NCI-H1694 (cell line): Measurements from ENCODE around the gene CASQ1.

Experiments
- DNase-seq: peaks from one replicate; lab custom pipeline; 2025; lab: John Stamatoyannopoulos, UW

Gene CASQ1

DNA sequence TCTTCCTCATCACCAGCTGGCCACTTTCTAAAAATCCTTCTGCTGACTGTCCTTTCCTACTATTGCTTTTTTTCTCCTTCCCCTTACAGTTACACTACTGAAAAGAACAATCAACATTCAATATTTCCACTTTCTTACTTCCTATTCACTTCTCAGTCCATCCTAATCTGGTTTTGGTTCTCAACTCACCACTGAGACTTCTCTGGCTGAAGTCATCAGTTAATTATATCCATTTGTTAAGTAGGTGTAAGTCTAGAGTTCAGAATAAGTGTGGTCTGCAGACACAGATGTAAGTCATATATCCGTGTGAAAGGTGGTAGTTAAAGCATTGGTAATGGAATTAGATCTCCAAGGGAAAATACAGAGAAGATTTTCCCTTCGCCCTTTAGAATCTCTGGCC, 36.2 kb downstream of the CASQ1 start:
- DNase-seq = no peak

DNA sequence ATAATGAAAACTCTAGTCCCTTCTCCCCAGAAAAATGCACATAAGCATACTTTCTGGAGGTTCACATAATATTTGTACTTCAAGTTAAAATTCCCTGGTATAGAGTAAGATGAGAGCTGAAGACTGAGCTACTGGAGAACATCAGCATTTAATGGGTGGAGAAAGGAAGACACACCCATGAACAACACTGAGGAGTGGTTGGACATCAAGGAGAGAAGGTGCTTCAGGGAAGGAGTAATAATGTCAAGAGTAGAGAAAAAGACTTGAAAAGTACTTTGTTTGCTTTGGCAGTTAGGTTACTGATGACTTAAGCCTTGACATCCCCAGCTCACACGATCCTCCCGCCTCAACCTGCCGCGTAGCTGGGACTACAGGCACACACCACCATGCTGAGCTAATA, 36.7 kb downstream of the CASQ1 start:
- no peak for DNase-seq

DNA sequence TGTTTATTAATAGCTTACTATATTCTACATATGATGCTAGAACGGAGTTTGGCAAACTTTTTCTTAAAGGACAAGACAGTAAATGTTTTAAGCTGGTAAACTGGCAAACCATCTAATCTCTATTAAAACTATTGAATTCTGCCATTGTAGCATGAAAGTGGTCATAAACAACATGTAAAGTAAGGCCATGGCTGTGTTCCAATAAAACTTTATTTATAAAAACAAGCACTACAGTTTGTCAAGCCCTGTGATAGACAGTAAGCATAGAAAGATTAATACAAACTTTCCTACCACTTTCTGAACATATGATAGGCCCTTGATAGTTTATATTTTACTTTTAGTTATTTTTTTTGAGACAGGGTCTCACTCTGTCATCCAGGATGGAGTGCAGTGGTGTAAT, 37.2 kb downstream of the CASQ1 start:
- DNase-seq = no peak

DNA sequence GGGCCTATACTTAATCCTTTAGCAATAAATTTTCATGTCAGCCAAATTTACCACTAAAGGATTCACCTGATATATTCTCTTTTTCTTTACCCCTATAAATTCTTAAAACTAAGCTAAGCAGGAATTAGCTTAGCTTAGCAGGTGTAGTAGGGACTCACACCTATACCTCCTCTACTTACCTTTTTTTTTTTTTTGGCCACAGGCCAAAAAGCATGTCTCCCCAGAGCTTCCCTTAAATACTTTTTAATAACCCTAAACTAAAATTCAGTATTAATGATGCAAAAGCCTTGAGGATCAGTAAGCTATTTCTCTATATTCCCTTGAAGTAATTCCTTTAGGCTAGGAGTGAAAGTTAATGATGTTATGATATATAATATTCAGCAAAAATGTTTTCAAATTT, 38.1 kb downstream of the CASQ1 start:
- DNase-seq = no peak

DNA sequence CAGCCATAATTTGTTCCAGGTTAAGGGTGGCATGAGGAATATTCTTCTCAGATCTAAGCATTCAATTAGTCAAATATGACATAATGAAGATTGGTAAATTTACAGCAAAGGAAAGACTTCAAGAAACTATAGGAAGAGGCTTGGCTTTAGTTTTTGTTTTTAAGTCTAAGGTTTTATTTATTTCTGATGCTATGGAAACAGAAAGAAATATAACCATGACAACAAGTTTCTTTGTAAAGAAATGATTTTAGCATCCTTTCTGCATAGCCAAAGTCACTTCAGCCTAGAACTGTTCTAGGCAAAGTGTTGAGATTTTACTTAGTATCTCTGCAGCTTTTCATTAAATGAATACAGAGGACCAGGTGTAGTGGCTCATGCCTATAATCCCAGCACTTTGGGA, 42.5 kb downstream of the CASQ1 start:
- no peak for DNase-seq

DNA sequence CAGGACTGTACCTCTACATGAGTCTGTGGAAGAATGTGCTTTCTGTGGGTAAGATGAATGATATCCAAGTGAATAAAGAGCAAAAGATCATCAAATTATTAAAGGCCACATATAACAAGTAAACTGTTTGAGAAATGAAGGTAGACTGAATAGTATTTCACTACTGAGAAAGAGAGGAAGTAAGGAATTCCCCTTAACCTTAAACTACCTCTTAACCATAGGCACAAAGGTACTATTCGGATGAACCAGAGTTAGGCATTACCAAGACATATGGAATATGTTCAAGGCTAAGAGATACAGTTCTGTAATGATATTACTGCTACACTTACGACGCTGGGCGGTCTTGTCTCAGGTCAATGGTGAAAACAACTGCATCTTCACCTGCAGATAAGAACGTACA, 46.4 kb downstream of the CASQ1 start:
- DNase-seq = no peak

DNA sequence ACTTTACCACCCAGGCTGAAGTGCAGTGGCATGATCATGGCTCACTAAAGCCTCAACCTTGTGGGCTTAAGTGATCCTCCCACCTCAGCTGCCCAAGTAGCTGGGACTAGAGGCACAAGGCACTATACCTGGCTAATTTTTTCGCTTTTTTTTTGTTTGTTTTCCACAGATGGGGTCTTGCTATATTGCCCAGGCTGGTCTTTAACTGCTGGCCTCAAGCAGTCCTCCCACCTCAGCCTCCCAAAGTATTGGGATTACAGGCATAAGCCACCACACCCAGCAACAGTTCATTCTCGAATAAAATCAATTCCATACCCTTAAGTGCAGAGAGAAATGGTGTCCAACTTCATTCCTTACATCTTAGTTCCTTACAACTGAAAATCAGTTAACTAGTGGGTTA, 47.2 kb downstream of the CASQ1 start:
- no peak for DNase-seq

DNA sequence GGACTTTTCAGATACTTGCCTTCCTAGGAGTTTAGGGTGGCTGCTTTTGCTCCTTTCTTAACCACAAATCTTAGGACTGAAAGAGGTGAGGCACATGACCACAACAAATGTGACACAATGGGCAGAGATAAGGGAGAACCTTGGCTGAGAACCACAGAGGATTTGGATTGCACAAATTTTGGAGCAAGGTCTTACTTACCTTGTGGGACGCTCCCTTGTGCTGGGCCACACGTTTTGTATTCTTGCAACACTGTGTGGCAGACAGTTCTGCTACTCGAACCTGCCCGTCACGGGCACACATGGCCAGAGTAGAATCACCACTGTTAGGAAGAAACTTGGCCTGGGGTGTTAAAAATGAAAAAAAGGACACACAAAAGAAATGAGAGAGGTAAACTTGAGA, 48.0 kb downstream of the CASQ1 start:
- DNase-seq = no peak

DNA sequence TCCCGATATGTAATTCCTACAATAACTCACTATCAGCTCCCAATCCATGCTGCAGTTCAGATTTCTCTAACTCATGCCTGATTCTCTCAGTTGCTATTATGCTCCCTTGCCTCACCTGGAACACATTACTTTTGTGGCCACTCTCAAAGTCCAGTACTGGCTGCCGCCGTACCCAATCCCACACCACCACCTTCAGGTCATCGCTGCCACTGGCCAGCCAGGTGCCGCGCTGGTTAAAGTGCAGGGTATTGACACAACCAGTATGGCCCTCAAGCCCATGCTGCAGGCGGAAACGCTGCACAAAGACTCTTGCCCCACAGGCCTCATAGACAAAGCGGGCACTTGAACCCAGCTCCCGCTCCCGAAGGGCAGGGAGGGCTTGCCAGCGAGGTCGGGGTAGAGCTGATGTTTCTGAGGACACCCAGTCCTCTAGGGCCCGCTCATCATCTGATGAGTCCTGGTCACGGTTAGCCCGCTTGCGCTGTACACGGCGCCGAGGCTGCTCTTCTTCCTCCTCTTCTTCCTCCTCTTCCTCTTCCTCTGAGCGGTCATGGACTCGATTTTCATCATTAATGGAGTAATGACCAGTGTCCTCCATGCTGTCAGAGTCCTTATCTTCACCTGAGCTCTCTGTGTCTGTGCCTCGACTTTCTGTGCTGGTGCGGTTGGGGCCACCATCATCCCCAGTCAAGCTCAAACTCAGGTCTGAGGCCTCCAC, 49.4 kb downstream of the CASQ1 start:
- no peak for DNase-seq

DNA sequence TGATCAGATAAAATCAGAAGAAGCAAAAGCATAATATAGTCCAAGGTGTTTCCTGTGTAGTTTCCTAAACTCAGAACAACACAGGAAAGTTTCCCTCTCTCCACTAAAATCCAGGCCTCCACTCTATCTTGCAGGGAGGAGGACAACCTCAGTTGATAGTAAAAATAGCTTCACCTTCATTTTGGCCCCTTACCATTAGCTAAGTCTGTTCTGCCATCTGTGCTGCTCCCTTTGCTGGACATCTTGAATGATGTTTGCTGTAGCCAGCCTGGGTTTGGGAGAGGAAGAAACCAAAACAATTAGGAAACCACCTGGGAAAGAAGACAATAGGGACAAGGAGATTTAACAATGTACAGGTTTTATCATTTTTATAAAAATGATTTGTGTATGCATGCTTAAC, 53.4 kb downstream of the CASQ1 start:
- no peak for DNase-seq

DNA sequence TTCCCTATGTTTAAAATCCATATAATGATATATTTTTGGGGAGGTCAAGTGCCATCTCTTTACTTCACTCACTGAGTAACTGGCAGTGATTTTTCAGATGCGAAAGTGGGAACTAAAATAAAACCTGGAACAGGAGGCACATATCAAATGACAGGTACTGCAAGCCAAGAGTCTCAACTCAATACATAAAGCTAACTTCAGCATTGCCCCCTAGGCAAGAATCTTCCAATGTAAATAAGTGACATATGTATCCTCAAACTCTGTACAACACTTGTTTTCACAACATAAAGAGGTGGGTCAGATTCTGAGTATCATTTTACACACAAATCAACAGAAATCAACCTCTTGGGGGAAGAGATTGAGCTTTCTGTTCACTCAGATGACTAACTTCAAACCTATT, 53.8 kb downstream of the CASQ1 start:
- peak; percentile 23 for DNase-seq

DNA sequence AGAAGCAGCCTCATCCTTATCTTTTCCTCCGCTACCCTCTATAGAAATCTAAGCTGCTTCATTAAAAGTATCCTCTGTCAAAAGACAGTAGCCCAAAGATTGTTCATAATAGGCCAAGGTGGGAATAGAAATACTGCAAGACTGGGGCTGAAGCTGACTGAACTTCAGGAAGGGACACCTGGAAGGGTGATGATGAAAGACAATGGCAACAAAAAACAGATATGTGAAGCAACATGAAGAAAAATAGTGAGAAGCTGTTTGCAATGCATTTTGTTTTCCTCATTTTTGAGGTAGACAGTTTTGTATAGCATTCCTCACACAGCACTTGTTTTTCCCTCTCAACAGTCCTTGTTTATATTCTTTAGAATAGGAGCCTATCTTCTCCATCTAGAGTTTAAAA, 55.1 kb downstream of the CASQ1 start:
- DNase-seq = no peak

DNA sequence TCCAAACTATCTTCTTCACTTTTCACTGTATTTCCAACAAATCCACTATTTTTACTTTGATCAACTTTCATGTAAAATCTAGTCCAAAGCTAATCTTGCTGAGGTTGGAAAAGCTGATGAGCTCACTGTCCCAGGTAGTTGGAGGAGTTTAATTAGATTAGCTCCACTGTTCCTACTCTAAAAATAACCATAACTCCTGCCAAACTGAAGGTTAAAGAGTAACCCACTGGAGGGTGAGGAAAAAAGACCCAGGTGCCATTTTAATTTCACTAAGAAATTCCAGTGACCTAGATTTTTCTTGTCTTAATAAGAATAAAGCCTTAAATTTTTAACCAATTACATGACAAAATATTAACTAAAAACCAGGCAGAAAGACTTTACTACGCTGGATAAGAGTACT, 56.7 kb downstream of the CASQ1 start:
- DNase-seq = no peak

DNA sequence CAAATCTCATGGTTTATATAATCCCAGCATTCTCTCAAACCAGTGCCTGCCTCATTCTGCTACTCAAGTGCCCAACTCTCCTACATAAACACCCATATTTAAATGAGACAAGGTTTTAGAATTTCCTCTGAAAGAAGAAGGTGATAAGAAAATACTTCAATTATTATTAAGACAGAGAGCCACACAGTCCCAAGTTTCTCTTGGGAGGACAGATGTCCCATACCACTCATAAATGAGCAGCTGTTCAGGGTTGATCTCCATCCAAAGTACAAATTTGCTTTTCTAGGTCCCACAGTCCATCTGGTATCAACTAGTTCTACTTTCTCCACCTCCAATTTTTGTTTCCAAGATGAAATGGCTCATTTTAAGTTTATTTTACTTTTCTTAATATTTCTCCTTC, 60.6 kb downstream of the CASQ1 start:
- peak; percentile 40 for DNase-seq
